B cell (primary cell): Measurements from ENCODE around the gene NFIC.

ENCODE experiments used
- CTCF ChIP-seq: fragments of 200-600 bp; IDR thresholded peaks from one replicate; pipeline ENCODE4 v1.8.0; 2022; ENCODE audit warnings: antibody characterized with exemption, mild to moderate bottlenecking
- EZH2 ChIP-seq: IDR thresholded peaks from 2 replicates; pipeline ENCODE4 v1.6.1; 2012; ENCODE audit warnings: borderline replicate concordance, low read depth, mild to moderate bottlenecking, moderate library complexity, low read length; ENCODE audit not compliant: insufficient read depth, poor library complexity, severe bottlenecking

GRCh38 chr19:3375221-3376090 is 9.1 kb downstream of the NFIC start:
- TF ChIP-seq CTCF (no peak), EZH2 (no peak)
